Thyroid gland (tissue), 4 donors: ENCODE results near the gene VSX1. TPM values are rescaled to one million over a fixed set of nuclear protein-coding genes. Genes with fewer than 3 reads are reported as not detected.

Experiments
- DNase-seq, 2 donors: peaks; one replicate each; pipeline ENCODE4 v3.0.0-alpha.2; 2019
- H3K27ac ChIP-seq, 3 donors: fragments of 200-600 bp; sonication (generic); 1 replicate in 2 of 3; 2 replicates in 1 of 3; pipeline ENCODE4 v1.5.1; 2016 to 2019; ENCODE audit warnings: mild to moderate bottlenecking in 1 of 3, moderate library complexity in 1 of 3
- H3K27me3 ChIP-seq: fragments of 200-600 bp; sonication (generic); one replicate; pipeline ENCODE4 v1.5.1; 2019
- H3K36me3 ChIP-seq, 2 donors: fragments of 200-600 bp; sonication (generic); one replicate each; pipeline ENCODE4 v1.5.1; 2016 to 2019
- H3K4me1 ChIP-seq, 2 donors: fragments of 200-600 bp; sonication (generic); one replicate each; pipeline ENCODE4 v1.5.1; 2017 to 2019
- H3K4me3 ChIP-seq, 3 donors: fragments of 200-600 bp; sonication (generic); replicated peaks in 1 of 3; 1 replicate in 2 of 3; 2 replicates in 1 of 3; pipeline ENCODE4 v1.5.1; 2016; ENCODE audit warnings: mild to moderate bottlenecking in 1 of 3
- H3K9me3 ChIP-seq: fragments of 200-600 bp; sonication (generic); one replicate; pipeline ENCODE4 v1.5.1; 2017
- POLR2A ChIP-seq, 2 donors: fragments of 450-650 bp; IDR thresholded peaks; one replicate each; pipeline ENCODE4 v1.6.1; 2017; ENCODE audit warnings: antibody characterized with exemption in 2 of 2, mild to moderate bottlenecking in 2 of 2, moderate library complexity in 1 of 2
- WGBS, 2 donors: methylation state at CpG; one replicate each; pipeline ENCODE4 v1.1.5; 2017; 5-methylcytosine and 5-hydroxymethylcytosine counted together
- intact Hi-C: fragments of 100-400 bp; cut with DNase I; formaldehyde crosslinking; loops from one replicate; pipeline ENCODE4 v1.15.1; 2023
- total RNA-seq, 4 donors: library from RNA; depleted of rRNA; stranded (reverse); fragments of >200 nt; gene quantifications; one replicate each; pipeline ENCODE4 v1.2.3, GENCODE V29; 2016
- TF ChIP-seq, protein P1 (sequence below), 6 experiments: fragments of 200-600 bp in 3 of 6; fragments of 450-650 bp in 3 of 6; sonication (generic) in 3 of 6; IDR thresholded peaks; one replicate each; pipeline ENCODE4 v1.5.1; 2016 to 2019; ENCODE audit warnings: antibody characterized with exemption in 6 of 6, mild to moderate bottlenecking in 2 of 6, inconsistent platforms in 1 of 6, moderate library complexity in 1 of 6

Gene VSX1
- total RNA-seq, 4 donors from 2014 or later: not detected

DNA sequence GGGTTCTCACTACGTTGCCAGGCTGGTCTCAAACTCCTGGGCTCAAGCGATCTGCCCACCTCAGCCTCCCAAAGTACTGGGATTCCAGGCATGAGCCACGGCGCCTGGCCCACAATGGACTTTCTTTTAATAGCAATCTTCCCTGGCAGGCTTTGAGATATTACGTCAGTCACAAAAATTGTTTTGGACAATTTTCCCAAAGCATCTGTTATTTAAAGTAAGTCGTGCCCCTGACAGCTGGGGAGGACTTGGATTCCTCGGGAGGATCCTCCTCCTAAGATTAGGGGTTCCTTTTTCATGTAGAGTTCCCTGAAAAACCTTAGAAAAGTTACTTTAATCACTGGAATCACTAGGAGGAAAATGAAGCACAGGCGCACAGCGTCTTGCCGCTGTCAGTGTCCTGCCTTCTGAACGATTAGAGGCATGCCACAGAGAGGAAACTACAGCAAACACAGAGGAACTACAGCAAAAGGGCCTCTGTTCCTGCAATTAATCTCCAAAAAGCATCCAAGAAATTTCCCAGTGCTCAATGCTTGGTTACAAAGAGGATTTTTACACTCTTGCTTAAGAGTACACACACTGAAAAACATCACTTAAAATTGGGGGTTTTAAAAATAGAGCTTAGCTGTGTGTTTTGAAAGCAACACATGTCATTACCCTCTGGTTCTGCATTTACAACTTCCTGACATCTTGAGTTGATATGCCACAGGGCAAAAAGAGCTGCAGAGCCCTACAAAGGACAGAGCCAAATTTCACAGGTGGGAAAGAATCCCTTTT is 28.5 kb downstream of the VSX1 start:
- no peaks in the 10 kb centered on the region for H3K9me3 ChIP-seq
- WGBS, 2 donors: 51 to 54% methylated on average over 11 of the region's 11 CpGs
- intact Hi-C loops: no loop called here
- no peaks in the 10 kb centered on the region for H3K27me3 ChIP-seq
- DNase-seq: peak in 1 of 2 donors; percentile 17
- H3K4me1 ChIP-seq: peaks cover 65 to 84% of the 10 kb centered on the region in 2 donors
- H3K4me3 ChIP-seq: no peak overlapping the region
- TF ChIP-seq, protein P1, sequence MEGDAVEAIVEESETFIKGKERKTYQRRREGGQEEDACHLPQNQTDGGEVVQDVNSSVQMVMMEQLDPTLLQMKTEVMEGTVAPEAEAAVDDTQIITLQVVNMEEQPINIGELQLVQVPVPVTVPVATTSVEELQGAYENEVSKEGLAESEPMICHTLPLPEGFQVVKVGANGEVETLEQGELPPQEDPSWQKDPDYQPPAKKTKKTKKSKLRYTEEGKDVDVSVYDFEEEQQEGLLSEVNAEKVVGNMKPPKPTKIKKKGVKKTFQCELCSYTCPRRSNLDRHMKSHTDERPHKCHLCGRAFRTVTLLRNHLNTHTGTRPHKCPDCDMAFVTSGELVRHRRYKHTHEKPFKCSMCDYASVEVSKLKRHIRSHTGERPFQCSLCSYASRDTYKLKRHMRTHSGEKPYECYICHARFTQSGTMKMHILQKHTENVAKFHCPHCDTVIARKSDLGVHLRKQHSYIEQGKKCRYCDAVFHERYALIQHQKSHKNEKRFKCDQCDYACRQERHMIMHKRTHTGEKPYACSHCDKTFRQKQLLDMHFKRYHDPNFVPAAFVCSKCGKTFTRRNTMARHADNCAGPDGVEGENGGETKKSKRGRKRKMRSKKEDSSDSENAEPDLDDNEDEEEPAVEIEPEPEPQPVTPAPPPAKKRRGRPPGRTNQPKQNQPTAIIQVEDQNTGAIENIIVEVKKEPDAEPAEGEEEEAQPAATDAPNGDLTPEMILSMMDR (IDR thresholded peaks at IDR 0.05): no peak
- TF ChIP-seq POLR2A (IDR thresholded peaks at IDR 0.05): no peak
- peak overlapping the region; percentile 49 to 96 (median 96) for H3K27ac ChIP-seq
- no peaks in the 10 kb centered on the region for H3K36me3 ChIP-seq

DNA sequence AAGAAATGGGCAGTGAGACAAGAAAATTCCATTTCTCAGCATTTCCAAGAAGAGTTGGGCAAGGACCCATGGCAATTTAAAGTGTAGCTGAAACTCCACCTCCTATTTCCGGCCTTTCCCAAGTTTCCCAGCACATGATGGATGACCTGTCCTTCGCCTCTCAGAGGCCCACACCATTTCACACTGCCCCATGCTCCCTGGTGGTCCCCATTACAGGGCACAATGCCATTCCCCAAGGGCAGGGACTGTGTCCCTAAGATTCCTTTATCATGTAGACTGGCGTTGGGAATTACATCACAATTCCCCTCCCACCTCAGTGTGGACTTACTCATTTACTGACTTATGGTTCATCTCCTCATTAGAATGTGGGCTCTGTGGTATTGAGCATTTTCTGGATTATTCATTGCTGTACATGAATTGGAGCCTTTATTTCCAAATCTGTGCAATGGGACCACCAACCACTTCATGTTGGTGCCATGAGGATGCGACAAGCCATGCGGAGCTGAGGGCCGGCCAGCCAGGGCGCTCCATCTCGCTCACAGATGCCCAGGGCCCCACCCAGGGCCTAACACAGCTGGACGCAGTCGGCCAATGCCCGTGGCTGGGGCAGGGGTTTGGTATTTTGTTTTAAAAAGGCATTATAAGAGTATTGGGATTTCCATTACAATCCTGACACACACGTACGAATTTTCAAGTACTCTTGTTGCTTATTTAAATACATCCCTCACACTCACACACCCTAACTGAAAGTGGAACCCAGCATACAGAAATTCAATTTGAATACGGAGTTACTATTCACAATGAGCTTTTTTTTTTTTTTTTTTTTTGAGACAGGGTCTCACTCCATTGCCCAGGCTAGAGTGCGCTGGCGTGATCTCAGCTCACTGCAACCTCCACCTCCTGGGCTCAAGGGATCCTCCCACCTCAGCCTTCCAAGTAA is 29.4 kb downstream of the VSX1 start:
- no peak for TF ChIP-seq POLR2A (IDR thresholded peaks at IDR 0.05)
- TF ChIP-seq, protein P1 (IDR thresholded peaks at IDR 0.05): no peak
- H3K27me3 ChIP-seq: no peaks in the 10 kb centered on the region
- intact Hi-C loops: no loop called here
- DNase-seq: peak in 1 of 2 donors; percentile 46
- 67 to 72% methylated on average over 16 of the region's 16 CpGs for WGBS, 2 donors
- no peak overlapping the region for H3K4me3 ChIP-seq
- H3K36me3 ChIP-seq: no peaks in the 10 kb centered on the region
- H3K9me3 ChIP-seq: no peaks in the 10 kb centered on the region
- peak overlapping the region; percentile 29 to 96 (median 96) for H3K27ac ChIP-seq
- peaks cover 72 to 93% of the 10 kb centered on the region in 2 donors for H3K4me1 ChIP-seq

GRCh38 chr20:25051386-25052155 is 30.4 kb downstream of the VSX1 start:
- WGBS, 2 donors: 90 to 97% methylated on average over 7 of the region's 7 CpGs
- intact Hi-C loops: no loop called here

DNA sequence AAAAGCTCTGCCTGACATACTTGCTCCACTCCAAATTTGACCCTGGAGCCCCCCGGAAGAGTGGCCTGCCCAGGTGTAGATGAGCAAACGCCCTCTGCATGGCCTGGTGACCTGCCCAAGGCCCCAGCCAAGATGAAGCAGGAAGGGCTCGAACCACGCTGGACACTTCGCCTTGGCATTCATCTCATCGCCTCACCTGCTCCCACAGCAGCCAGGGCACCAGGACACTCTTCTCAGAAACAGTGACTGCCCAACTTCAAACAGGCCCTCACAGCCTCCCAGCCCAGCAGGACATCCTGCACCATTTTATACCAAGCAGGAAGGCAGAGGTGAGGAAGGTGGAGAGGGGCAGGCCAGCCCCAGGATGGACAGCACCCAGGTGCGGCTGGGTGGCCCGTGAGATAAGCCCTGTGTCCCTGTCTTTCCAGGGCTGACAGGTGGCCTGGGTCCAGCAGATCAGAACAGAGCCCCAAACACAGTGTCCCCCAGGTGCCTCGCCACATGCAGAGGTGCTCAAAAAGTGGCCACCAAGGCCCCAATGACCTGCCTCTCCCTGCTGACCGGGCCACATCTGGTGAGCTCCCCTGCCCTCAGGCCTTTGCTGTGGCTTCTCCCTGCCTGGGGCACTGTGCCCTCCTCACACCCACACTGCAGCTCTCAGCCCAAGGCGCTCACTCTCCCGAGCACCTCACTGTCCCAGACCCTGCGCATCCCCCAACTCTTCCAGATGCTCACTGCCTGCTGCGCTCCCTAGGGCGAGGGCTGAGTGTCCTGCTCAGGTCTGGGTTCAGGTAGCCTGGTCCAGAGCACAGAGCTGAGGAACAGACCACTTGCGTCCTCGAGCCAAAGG is 31.2 kb downstream of the VSX1 start:
- Histone ChIP-seq H3K4me1 (peaks cover 63 to 90% of the 10 kb centered on the region in 2 donors), H3K27ac (peak overlapping the region; percentile 1 to 53 (median 11)), H3K4me3 (no peak overlapping the region), H3K9me3 (no peaks in the 10 kb centered on the region), H3K36me3 (peaks cover 4 to 8% of the 10 kb centered on the region in 2 donors), H3K27me3 (no peaks in the 10 kb centered on the region)
- intact Hi-C loops: no loop called here
- no peak for TF ChIP-seq POLR2A (IDR thresholded peaks at IDR 0.05)
- TF ChIP-seq, protein P1 (IDR thresholded peaks at IDR 0.05): no peak
- DNase-seq: no peak
- 96 to 98% methylated on average over 12 to 14 of the region's 17 CpGs for WGBS, 2 donors

More at GRCh38 chr20:25051386-25052155, 30.4 kb downstream of the VSX1 start:
- peaks cover 0 to 8% of the 10 kb centered on the region in 2 donors for H3K36me3 ChIP-seq
- no peaks in the 10 kb centered on the region for H3K9me3 ChIP-seq
- DNase-seq: no peak
- no peak for TF ChIP-seq POLR2A (IDR thresholded peaks at IDR 0.05)
- TF ChIP-seq, protein P1 (IDR thresholded peaks at IDR 0.05): no peak
- no peak overlapping the region for H3K4me3 ChIP-seq
- H3K4me1 ChIP-seq: peaks cover 72 to 98% of the 10 kb centered on the region in 2 donors
- peak overlapping the region in 2 of 3 donors; percentile 96 for H3K27ac ChIP-seq
- H3K27me3 ChIP-seq: no peaks in the 10 kb centered on the region
